ENCODE data around the gene SLC16A4.

GRCh38 chr1:110320168-110320518 lies 70.7 kb downstream of the SLC16A4 start:
- TF ChIP-seq CTCF (conservative IDR thresholded peaks at IDR 0.05; ENCODE audit: low read length), result no peak
- no peak for TF ChIP-seq EZH2phosphoT487 (IDR thresholded peaks at IDR 0.05; ENCODE audit: borderline replicate concordance, low read depth, low read length)

All from OCI-LY7 (cell line).